OCI-LY1 (cell line): ENCODE data around the gene CAMK2D.

Experiments
- H2AFZ ChIP-seq: fragments of 200-600 bp; sonication (generic), shearing (Covaris generic); 2 replicates; pipeline ENCODE4 v1.6.0; 2014; ENCODE audit warnings: antibody characterized with exemption, mild to moderate bottlenecking, low read length
- H3F3A ChIP-seq: fragments of 200-600 bp; sonication (generic), shearing (Covaris generic); 2 replicates; pipeline ENCODE4 v1.6.0; 2014; ENCODE audit warnings: mild to moderate bottlenecking, antibody characterized with exemption, low read length, moderate library complexity; ENCODE audit not compliant: insufficient read depth
- H3K27ac ChIP-seq: fragments of 200-600 bp; sonication (generic); 2 replicates; pipeline ENCODE4 v1.5.1; 2014; ENCODE audit warnings: low read length, mixed run types, mild to moderate bottlenecking, low read depth; ENCODE audit not compliant: poor library complexity, severe bottlenecking
- H3K27me3 ChIP-seq: fragments of 200-600 bp; sonication (generic); 2 replicates; pipeline ENCODE4 v1.6.0; 2014; ENCODE audit warnings: antibody characterized with exemption, mild to moderate bottlenecking, low read length, moderate library complexity; ENCODE audit not compliant: insufficient read depth
- H3K36me3 ChIP-seq: fragments of 200-600 bp; sonication (generic); 2 replicates; pipeline ENCODE4 v1.6.1; 2014; ENCODE audit warnings: mild to moderate bottlenecking, antibody characterized with exemption, low read length, moderate library complexity, mixed read lengths; ENCODE audit not compliant: insufficient read depth
- H3K4me1 ChIP-seq: fragments of 200-600 bp; sonication (generic); 2 replicates; pipeline ENCODE4 v1.5.1; 2014; ENCODE audit warnings: mild to moderate bottlenecking, low read length, moderate library complexity; ENCODE audit not compliant: insufficient read depth, severe bottlenecking
- H3K4me2 ChIP-seq: fragments of 200-600 bp; sonication (generic), shearing (Covaris generic); 2 replicates; pipeline ENCODE4 v1.6.1; 2014; ENCODE audit warnings: low read length
- H3K4me3 ChIP-seq: fragments of 200-600 bp; sonication (generic); 2 replicates; pipeline ENCODE4 v1.5.1; 2014; ENCODE audit warnings: low read length, low read depth, mild to moderate bottlenecking, mixed read lengths; ENCODE audit not compliant: poor library complexity, severe bottlenecking
- H3K79me2 ChIP-seq: fragments of 200-600 bp; shearing (Covaris generic); 2 replicates; pipeline ENCODE4 v1.6.1; 2016; ENCODE audit warnings: mixed run types, low read length, mixed read lengths; ENCODE audit not compliant: insufficient read depth
- H3K9ac ChIP-seq: fragments of 200-600 bp; sonication (generic), shearing (Covaris generic); 2 replicates; pipeline ENCODE4 v1.6.1; 2014; ENCODE audit warnings: mild to moderate bottlenecking, low read length, mixed read lengths
- H3K9me2 ChIP-seq: fragments of 200-600 bp; sonication (generic), shearing (Covaris generic); 2 replicates; pipeline ENCODE4 v1.6.1; 2014; ENCODE audit warnings: low read depth, mild to moderate bottlenecking, low read length, mixed read lengths
- H3K9me3 ChIP-seq: fragments of 200-600 bp; shearing (Covaris generic); 2 replicates; pipeline ENCODE4 v1.6.1; 2014; ENCODE audit warnings: low read length, mixed read lengths
- H4K20me1 ChIP-seq: fragments of 200-600 bp; sonication (generic), shearing (Covaris generic); 2 replicates; pipeline ENCODE4 v1.6.0; 2016; ENCODE audit warnings: mild to moderate bottlenecking, low read length; ENCODE audit not compliant: insufficient read depth
- CTCF ChIP-seq: fragments of 200-600 bp; sonication (generic), shearing (Covaris generic); IDR thresholded peaks from 2 replicates; pipeline ENCODE4 v1.5.1; 2017; ENCODE audit warnings: mild to moderate bottlenecking, antibody characterized with exemption, low read length, moderate library complexity, mixed read lengths
- EZH2 ChIP-seq: fragments of 200-600 bp; sonication (generic), shearing (Covaris generic); IDR thresholded peaks from 2 replicates; pipeline ENCODE4 v1.8.0; 2017; ENCODE audit warnings: borderline replicate concordance, mixed run types, mild to moderate bottlenecking, antibody characterized with exemption, low read length, moderate library complexity, mixed read lengths

Gene CAMK2D

DNA sequence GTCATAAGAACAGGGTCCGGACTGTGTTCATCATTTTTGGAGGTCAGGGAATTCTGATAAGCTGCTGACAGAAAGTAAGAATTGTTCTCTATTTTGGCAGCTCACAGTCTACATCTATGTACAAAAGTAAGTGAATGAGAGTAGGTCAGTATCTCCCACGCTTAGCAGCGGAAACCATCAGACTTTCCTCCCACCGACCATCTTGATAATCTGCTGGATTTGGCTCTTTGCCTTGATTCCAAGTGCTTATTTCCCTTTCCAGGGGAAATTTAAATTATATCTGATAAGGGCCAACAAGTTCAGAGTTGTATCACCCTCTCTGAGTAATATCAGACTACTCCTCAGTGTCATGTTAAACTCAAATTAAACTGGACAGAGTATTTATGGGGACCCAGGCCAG lies 118.0 kb downstream of the CAMK2D start:
- Histone ChIP-seq H3K79me2 (peaks cover 41% of the 10 kb centered on the region), H3K9ac (no peak overlapping the region), H3K9me2 (no peaks in the 10 kb centered on the region), H3K27ac (peak overlapping the region; percentile 95), H3K4me3 (no peak overlapping the region), H3K4me2 (no peak overlapping the region), H2AFZ (no peak overlapping the region), H3K4me1 (peaks cover 88% of the 10 kb centered on the region), H3K27me3 (no peaks in the 10 kb centered on the region), H3F3A (no peaks in the 10 kb centered on the region), H3K9me3 (no peaks in the 10 kb centered on the region), H3K36me3 (peaks cover 10% of the 10 kb centered on the region; the same call in 1 of the 2 replicates), H4K20me1 (no peaks in the 10 kb centered on the region)
- no peak for TF ChIP-seq EZH2
- no peak for TF ChIP-seq CTCF

DNA sequence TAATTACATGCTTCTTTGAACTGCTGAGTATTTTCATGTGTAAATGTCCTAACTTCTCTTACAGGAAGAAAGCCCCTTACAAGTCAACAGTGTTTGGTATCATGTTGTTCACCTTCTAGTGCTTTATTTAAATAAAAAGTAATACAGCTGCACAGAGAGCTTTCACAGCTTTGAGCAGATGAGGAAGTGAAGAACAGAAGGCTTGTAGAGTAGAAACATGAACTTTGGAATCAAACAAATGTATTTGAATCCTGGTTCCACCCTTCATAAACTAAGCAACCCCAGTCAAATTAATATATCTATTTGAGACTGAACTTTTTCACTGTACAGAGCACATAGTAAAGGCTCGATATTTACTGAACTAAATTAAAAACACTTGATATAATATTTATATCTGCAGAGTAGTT lies 120.5 kb downstream of the CAMK2D start:
- TF ChIP-seq EZH2, result no peak
- no peak for TF ChIP-seq CTCF
- peak overlapping the region; percentile 49 for H3K9ac ChIP-seq
- peak overlapping the region; percentile 95 for H3K27ac ChIP-seq
- peaks cover 100% of the 10 kb centered on the region for H3K4me1 ChIP-seq
- H3K4me2 ChIP-seq, result peak overlapping the region; percentile 53
- H3K79me2 ChIP-seq, result peaks cover 21% of the 10 kb centered on the region
- no peaks in the 10 kb centered on the region for H3K9me3 ChIP-seq
- H3F3A ChIP-seq, result peaks cover 6% of the 10 kb centered on the region; the same call in 1 of the 2 replicates
- H3K9me2 ChIP-seq, result no peaks in the 10 kb centered on the region
- no peaks in the 10 kb centered on the region for H4K20me1 ChIP-seq
- peak overlapping the region; percentile 27 for H3K4me3 ChIP-seq
- no peak overlapping the region for H2AFZ ChIP-seq
- H3K27me3 ChIP-seq, result no peaks in the 10 kb centered on the region
- peaks cover 3% of the 10 kb centered on the region; the same call in 1 of the 2 replicates for H3K36me3 ChIP-seq

- H3K36me3 ChIP-seq, result peaks cover 8% of the 10 kb centered on the region; the same call in 1 of the 2 replicates
- no peaks in the 10 kb centered on the region for H4K20me1 ChIP-seq
- H3K79me2 ChIP-seq, result peaks cover 38% of the 10 kb centered on the region
- H2AFZ ChIP-seq, result no peak overlapping the region
- H3K4me3 ChIP-seq, result peak overlapping the region; percentile 27
- peaks cover 6% of the 10 kb centered on the region; the same call in 1 of the 2 replicates for H3F3A ChIP-seq
- H3K27ac ChIP-seq, result peak overlapping the region; percentile 95
- TF ChIP-seq CTCF (no peak), EZH2 (no peak)
- no peaks in the 10 kb centered on the region for H3K9me2 ChIP-seq
- H3K9ac ChIP-seq, result peak overlapping the region; percentile 49; the same call in 1 of the 2 replicates
- H3K9me3 ChIP-seq, result no peaks in the 10 kb centered on the region
- H3K4me1 ChIP-seq, result peaks cover 100% of the 10 kb centered on the region
- peak overlapping the region; percentile 53 for H3K4me2 ChIP-seq
- H3K27me3 ChIP-seq, result no peaks in the 10 kb centered on the region
These were observed 122.2 kb downstream of the CAMK2D start for GRCh38 chr4:113639326-113639725.
